SU-DHL-6 (cell line): ENCODE data around the gene GRIK2.

ENCODE experiments used
- EZH2phosphoT487 ChIP-seq: fragments of 200-600 bp; sonication (generic), shearing (Covaris generic); conservative IDR thresholded peaks from 2 replicates; pipeline ENCODE4 v1.6.1; 2018; ENCODE audit warnings: mild to moderate bottlenecking, antibody characterized with exemption, low read length, moderate library complexity, mixed read lengths
- TF ChIP-seq, protein P1 (sequence below): fragments of 200-600 bp; sonication (generic); IDR thresholded peaks from one replicate; pipeline ENCODE4 v1.5.1; 2017; ENCODE audit warnings: antibody characterized with exemption, mild to moderate bottlenecking, low read length, moderate library complexity; ENCODE audit not compliant: insufficient read depth, poor library complexity, severe bottlenecking

DNA sequence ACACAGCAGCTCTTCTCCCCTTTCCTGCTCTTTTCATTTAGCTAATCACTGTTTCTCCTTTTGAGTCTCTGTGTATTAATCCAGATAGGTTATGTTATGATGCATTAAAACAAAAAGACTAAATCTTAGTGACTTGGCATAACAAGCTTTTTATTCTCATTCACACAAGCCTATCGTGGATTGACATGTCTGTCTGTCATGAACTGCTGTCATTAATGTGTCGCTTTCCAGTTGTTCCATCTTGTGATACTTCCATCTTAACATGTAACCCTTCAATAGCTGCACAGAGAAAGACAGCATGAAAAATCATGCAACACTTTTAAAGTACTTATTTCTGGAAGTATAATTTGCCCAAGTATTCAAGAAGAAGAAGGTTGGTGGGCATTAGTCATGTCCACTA, 128.7 kb downstream of the GRIK2 start:
- TF ChIP-seq, protein P1, sequence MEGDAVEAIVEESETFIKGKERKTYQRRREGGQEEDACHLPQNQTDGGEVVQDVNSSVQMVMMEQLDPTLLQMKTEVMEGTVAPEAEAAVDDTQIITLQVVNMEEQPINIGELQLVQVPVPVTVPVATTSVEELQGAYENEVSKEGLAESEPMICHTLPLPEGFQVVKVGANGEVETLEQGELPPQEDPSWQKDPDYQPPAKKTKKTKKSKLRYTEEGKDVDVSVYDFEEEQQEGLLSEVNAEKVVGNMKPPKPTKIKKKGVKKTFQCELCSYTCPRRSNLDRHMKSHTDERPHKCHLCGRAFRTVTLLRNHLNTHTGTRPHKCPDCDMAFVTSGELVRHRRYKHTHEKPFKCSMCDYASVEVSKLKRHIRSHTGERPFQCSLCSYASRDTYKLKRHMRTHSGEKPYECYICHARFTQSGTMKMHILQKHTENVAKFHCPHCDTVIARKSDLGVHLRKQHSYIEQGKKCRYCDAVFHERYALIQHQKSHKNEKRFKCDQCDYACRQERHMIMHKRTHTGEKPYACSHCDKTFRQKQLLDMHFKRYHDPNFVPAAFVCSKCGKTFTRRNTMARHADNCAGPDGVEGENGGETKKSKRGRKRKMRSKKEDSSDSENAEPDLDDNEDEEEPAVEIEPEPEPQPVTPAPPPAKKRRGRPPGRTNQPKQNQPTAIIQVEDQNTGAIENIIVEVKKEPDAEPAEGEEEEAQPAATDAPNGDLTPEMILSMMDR, result no peak
- no peak for TF ChIP-seq EZH2phosphoT487
